MCF 10A (cell line): Measurements from ENCODE around the gene SHKBP1. TPM values are rescaled to one million over a fixed set of nuclear protein-coding genes. Genes with fewer than 3 reads are reported as not detected.
A peak's percentile ranks its signal among the peaks of the same experiment; 100 is the strongest.

Experiments
- BruUV-seq: library from RNA; stranded (reverse); fragments of 400-500 nt; replicated peaks from 2 replicates; lab custom pipeline; 2021; lab: Mats Ljungman, UMichigan
- CTCF ChIA-PET: fragments of 300-600 bp; sonication (Branson Sonifier 250); formaldehyde crosslinking; extraction: SDS; loops from one replicate; lab custom pipeline; 2021; ENCODE audit warnings: antibody characterized with exemption, inconsistent platforms; lab: Yijun Ruan, JAX
- POLR2A ChIA-PET: fragments of 300-600, 350-650 bp; sonication (Branson Sonifier 250); formaldehyde crosslinking; extraction: SDS; loops from one replicate; lab custom pipeline; 2020; ENCODE audit warnings: antibody characterized with exemption, inconsistent platforms; lab: Yijun Ruan, JAX
- DNase-seq: peaks from one replicate; pipeline ENCODE4 v3.0.0-alpha.2; 2018; ENCODE audit not compliant: unreplicated experiment
- H3K27ac Mint-ChIP-seq: one replicate; pipeline ENCODE4 v1.8.0; 2022; ENCODE audit warnings: mild to moderate bottlenecking, low read depth, mixed read lengths; ENCODE audit not compliant: unreplicated experiment
- H3K27me3 Mint-ChIP-seq: one replicate; pipeline ENCODE4 v1.8.0; 2022; ENCODE audit warnings: mixed read lengths; ENCODE audit not compliant: insufficient read depth, unreplicated experiment
- H3K36me3 Mint-ChIP-seq: one replicate; pipeline ENCODE4 v1.8.0; 2022; ENCODE audit warnings: mild to moderate bottlenecking, moderate library complexity, mixed read lengths; ENCODE audit not compliant: insufficient read depth, unreplicated experiment
- H3K4me1 Mint-ChIP-seq: one replicate; pipeline ENCODE4 v1.8.0; 2022; ENCODE audit warnings: mixed read lengths; ENCODE audit not compliant: insufficient read depth, unreplicated experiment
- H3K4me3 Mint-ChIP-seq: one replicate; pipeline ENCODE4 v1.8.0; 2022; ENCODE audit warnings: mild to moderate bottlenecking, moderate library complexity, mixed read lengths; ENCODE audit not compliant: unreplicated experiment
- H3K9me3 Mint-ChIP-seq: one replicate; pipeline ENCODE4 v1.8.0; 2022; ENCODE audit warnings: mixed read lengths; ENCODE audit not compliant: unreplicated experiment
- intact Hi-C: fragments of 100-400 bp; cut with micrococcal nuclease; formaldehyde crosslinking; loops from 2 replicates; pipeline ENCODE4 v1.14.1; 2022
- total RNA-seq: library from RNA; stranded (reverse); gene quantifications from 2 replicates; pipeline ENCODE4 v1.2.3, GENCODE V29; 2022
- TF ChIP-seq, protein P1 (sequence below): fragments of 200-600 bp; IDR thresholded peaks from one replicate; pipeline ENCODE4 v1.8.0; 2022; ENCODE audit warnings: antibody characterized with exemption, mild to moderate bottlenecking; ENCODE audit not compliant: unreplicated experiment

The SHKBP1 gene
- total RNA-seq, 1 experiment from 2014 or later: 41.5 TPM

DNA sequence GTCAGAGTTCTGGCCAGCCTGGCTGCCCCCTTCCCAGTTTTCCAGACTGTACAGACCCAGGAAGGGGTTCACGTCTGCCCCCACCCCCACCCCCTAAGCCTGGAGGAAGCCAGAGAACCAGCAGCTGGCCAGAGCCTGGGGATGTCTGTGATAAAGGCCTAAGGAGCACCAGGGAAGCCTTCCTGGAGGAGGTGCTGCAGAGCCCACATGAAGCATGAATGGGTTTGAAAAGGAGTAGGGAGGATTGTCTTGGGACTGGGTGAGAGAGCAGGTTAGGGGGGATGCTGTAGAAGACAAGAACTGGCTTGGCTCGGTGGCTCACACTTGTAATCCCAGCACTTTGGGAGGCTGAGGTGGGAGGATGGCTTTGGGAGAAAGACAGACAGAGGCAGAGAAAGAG lies 5.8 kb downstream of the SHKBP1 start:
- ChIA-PET CTCF (no interaction called here), POLR2A (interaction anchor here (1.3 kb wide), 1 partner anchor 12 kb away, joined by 3 read pairs; no protein-coding TSS in a partner anchor)
- DNase-seq: no peak
- peaks cover 21% of the 10 kb centered on the region for H3K4me1 Mint-ChIP-seq
- no TSS peak for BruUV-seq
- no peak overlapping the region for H3K27ac Mint-ChIP-seq
- H3K4me3 Mint-ChIP-seq: no peak overlapping the region
- TF ChIP-seq, protein P1, sequence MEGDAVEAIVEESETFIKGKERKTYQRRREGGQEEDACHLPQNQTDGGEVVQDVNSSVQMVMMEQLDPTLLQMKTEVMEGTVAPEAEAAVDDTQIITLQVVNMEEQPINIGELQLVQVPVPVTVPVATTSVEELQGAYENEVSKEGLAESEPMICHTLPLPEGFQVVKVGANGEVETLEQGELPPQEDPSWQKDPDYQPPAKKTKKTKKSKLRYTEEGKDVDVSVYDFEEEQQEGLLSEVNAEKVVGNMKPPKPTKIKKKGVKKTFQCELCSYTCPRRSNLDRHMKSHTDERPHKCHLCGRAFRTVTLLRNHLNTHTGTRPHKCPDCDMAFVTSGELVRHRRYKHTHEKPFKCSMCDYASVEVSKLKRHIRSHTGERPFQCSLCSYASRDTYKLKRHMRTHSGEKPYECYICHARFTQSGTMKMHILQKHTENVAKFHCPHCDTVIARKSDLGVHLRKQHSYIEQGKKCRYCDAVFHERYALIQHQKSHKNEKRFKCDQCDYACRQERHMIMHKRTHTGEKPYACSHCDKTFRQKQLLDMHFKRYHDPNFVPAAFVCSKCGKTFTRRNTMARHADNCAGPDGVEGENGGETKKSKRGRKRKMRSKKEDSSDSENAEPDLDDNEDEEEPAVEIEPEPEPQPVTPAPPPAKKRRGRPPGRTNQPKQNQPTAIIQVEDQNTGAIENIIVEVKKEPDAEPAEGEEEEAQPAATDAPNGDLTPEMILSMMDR: no peak
- intact Hi-C loops: no loop called here
- H3K36me3 Mint-ChIP-seq: peaks cover 22% of the 10 kb centered on the region
- no peaks in the 10 kb centered on the region for H3K9me3 Mint-ChIP-seq
- no peaks in the 10 kb centered on the region for H3K27me3 Mint-ChIP-seq

DNA sequence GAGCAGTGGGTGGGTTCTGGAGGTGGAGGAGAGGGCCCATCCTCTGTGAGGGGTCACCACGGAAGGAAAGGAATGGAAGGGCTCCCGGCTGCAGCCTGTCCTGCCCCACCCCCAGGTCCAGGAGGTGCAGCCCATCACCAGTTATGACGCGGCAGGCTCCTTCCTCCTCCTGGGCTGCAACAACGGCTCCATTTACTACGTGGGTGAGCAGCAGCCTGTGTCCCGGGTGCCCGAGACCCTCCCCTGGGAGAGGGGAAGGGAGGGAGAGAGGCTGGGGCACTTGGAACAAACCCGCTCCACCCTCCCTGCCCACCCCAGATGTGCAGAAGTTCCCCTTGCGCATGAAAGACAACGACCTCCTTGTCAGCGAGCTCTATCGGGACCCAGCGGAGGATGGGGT lies 6.6 kb downstream of the SHKBP1 start:
- DNase-seq: no peak
- Mint-ChIP-seq H3K27me3 (no peaks in the 10 kb centered on the region), H3K27ac (no peak overlapping the region), H3K9me3 (no peaks in the 10 kb centered on the region), H3K4me3 (no peak overlapping the region), H3K36me3 (peaks cover 16% of the 10 kb centered on the region), H3K4me1 (peaks cover 20% of the 10 kb centered on the region)
- no TSS peak for BruUV-seq
- ChIA-PET POLR2A (no interaction called here), CTCF (interaction anchor here (0.6 kb wide), 1 partner anchor 38 kb away, joined by 4 read pairs; no protein-coding TSS in a partner anchor)
- intact Hi-C loops: no loop called here
- TF ChIP-seq, protein P1: no peak

DNA sequence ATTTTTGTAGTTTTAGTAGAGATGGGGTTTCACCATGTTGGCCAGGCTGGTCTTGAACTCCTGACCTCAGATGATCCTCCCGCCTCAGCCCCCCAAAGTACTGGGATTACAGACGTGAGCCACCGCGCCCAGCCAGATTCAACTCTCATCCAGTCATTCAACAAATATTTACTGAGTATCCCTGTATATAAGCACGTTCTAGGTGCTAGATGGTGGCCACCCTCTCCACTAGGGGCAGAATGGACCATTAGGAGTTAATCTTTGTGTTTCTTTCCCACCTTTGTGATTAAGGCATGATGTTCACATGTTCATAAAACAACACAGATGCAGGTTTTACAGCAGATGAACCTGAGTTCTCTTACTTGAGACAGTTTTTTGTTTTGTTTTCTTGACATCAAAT lies 7.3 kb downstream of the SHKBP1 start:
- no peak overlapping the region for H3K4me3 Mint-ChIP-seq
- CTCF ChIA-PET: interaction anchor here (0.6 kb wide), 1 partner anchor 37 kb away, joined by 4 read pairs; no protein-coding TSS in a partner anchor
- H3K27ac Mint-ChIP-seq: no peak overlapping the region
- POLR2A ChIA-PET: no interaction called here
- DNase-seq: no peak
- H3K4me1 Mint-ChIP-seq: peaks cover 22% of the 10 kb centered on the region
- peaks cover 16% of the 10 kb centered on the region for H3K36me3 Mint-ChIP-seq
- H3K27me3 Mint-ChIP-seq: no peaks in the 10 kb centered on the region
- no TSS peak for BruUV-seq
- H3K9me3 Mint-ChIP-seq: no peaks in the 10 kb centered on the region
- intact Hi-C loops: no loop called here
- TF ChIP-seq, protein P1: peak; percentile 10

DNA sequence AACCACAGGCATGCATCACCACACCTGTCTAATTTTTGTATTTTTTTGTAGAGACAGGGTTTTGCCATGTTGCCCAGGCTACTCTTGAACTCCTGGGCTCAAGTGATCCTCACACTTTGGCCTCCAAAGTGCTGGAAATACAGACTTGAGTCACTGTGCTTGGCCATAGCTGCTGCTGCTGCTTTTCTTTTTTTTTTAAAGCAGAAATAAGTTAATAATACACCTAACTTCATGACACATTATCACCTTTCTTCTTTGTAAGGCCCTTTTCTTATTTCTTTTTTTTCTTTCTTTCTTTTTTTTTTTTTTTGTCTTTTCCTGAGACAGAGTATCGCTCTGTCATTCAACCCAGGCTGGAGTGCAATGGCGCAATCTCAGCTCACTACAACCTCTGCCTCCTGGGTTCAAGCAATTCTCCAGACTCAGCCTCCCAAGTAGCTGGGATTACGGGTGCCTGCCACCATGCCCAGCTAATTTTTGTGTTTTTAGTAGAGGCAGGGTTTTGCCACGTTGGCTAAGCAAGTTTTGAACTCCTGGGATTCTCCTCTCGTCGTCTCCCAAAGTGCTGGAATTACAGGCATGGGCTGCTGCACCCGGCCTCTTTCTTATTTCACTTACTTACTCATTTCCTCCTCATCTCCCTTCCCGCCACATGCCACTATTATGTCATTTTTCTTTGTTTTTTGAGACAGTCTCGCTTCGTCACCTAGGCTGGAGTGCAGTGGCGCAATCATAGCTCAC lies 8.7 kb downstream of the SHKBP1 start:
- Mint-ChIP-seq H3K4me1 (peaks cover 24% of the 10 kb centered on the region), H3K27ac (peak overlapping the region; percentile 6), H3K36me3 (peaks cover 16% of the 10 kb centered on the region), H3K27me3 (no peaks in the 10 kb centered on the region), H3K4me3 (no peak overlapping the region), H3K9me3 (no peaks in the 10 kb centered on the region)
- intact Hi-C loops: no loop called here
- POLR2A ChIA-PET: interaction anchor here (0.9 to 1.5 kb wide), 6 partner anchors 10 to 167 kb away, joined by 3 to 4 read pairs (median 3); partner anchors contain the start of gene BLVRB
- BruUV-seq: no TSS peak
- CTCF ChIA-PET: interaction anchor here (0.5 to 1.3 kb wide), 2 partner anchors 14 to 125 kb away, joined by 3 to 6 read pairs; no protein-coding TSS in a partner anchor
- TF ChIP-seq, protein P1: no peak
- peak; percentile 91 for DNase-seq
